GM23248 (cell line): ENCODE measurements around the gene GPR22.

ENCODE experiments used
- EZH2 ChIP-seq: fragments of 200-600 bp; sonication (generic); IDR thresholded peaks from 2 replicates; pipeline ENCODE4 v1.6.1; 2018; ENCODE audit warnings: antibody characterized with exemption, mild to moderate bottlenecking; ENCODE audit not compliant: insufficient read depth, poor library complexity, severe bottlenecking
- EZH2phosphoT487 ChIP-seq: fragments of 200-600 bp; sonication (generic); IDR thresholded peaks from 2 replicates; pipeline ENCODE4 v1.6.1; 2018; ENCODE audit warnings: antibody characterized with exemption, moderate library complexity, mild to moderate bottlenecking, low read depth; ENCODE audit not compliant: insufficient read depth

DNA sequence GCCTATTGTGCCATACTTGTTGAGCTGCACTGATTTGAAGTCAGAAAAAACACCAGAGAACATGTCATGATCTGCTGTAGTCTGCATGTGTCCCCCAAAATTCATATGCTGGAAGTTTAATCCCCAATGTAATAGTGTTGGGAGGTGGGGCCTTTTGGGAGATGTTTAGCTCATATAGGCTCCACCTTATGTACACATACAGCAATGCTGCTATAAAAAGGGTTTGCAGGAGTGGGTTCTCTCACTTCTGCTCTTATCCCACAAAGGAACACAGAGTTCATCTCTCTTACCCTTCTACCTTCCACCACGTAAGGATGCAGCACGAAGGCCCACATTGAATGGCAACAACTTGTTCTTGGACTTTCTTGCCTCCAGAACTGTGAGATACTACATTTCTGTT lies 23.0 kb downstream of the GPR22 start:
- TF ChIP-seq EZH2 (no peak), EZH2phosphoT487 (no peak)
